MM.1S (cell line): ENCODE measurements around the gene WNT4.

Experiments
- DNase-seq: peaks from one replicate; pipeline ENCODE4 v3.0.0-alpha.2; 2015
- H2AFZ ChIP-seq: fragments of 300-600 bp; sonication (generic); 2 replicates; pipeline ENCODE4 v1.6.0; 2016; ENCODE audit warnings: antibody characterized with exemption, low read length
- H3F3A ChIP-seq: fragments of 300-600 bp; sonication (generic); 2 replicates; pipeline ENCODE4 v1.6.1; 2016; ENCODE audit warnings: mild to moderate bottlenecking, antibody characterized with exemption, low read length, moderate library complexity, mixed read lengths; ENCODE audit not compliant: insufficient read depth
- H3K27ac ChIP-seq: fragments of 300-600 bp; sonication (generic); 2 replicates; pipeline ENCODE4 v1.5.1; 2016; ENCODE audit warnings: mild to moderate bottlenecking, low read length
- H3K27me3 ChIP-seq: fragments of 300-600 bp; sonication (generic); replicated peaks from 2 replicates; pipeline ENCODE4 v1.6.0; 2016; ENCODE audit warnings: low read length; ENCODE audit not compliant: insufficient read depth
- H3K36me3 ChIP-seq: fragments of 300-600 bp; sonication (generic); replicated peaks from 2 replicates; pipeline ENCODE4 v1.6.1; 2016; ENCODE audit warnings: mild to moderate bottlenecking, low read length, mixed read lengths; ENCODE audit not compliant: insufficient read depth
- H3K4me1 ChIP-seq: fragments of 300-600 bp; sonication (generic); 2 replicates; pipeline ENCODE4 v1.6.1; 2016; ENCODE audit warnings: low read length, mixed read lengths
- H3K4me2 ChIP-seq: fragments of 300-600 bp; sonication (generic); 2 replicates; pipeline ENCODE4 v1.6.0; 2016; ENCODE audit warnings: low read depth, low read length
- H3K4me3 ChIP-seq: fragments of 300-600 bp; sonication (generic); 2 replicates; pipeline ENCODE4 v1.5.1; 2016; ENCODE audit warnings: low read length, mixed read lengths
- H3K79me2 ChIP-seq: fragments of 300-600 bp; sonication (generic); 2 replicates; pipeline ENCODE4 v1.6.1; 2016; ENCODE audit warnings: mixed run types, low read length, mixed read lengths
- H3K9ac ChIP-seq: fragments of 300-600 bp; sonication (generic); 2 replicates; pipeline ENCODE4 v1.6.1; 2016; ENCODE audit warnings: low read length, mixed read lengths
- H3K9me2 ChIP-seq: fragments of 300-600 bp; sonication (generic); replicated peaks from 2 replicates; pipeline ENCODE4 v1.6.1; 2016; ENCODE audit warnings: mild to moderate bottlenecking, low read length, mixed read lengths; ENCODE audit not compliant: insufficient read depth
- H3K9me3 ChIP-seq: fragments of 300-600 bp; sonication (generic); replicated peaks from 2 replicates; pipeline ENCODE4 v1.6.1; 2016; ENCODE audit warnings: mild to moderate bottlenecking, low read length, mixed read lengths; ENCODE audit not compliant: insufficient read depth
- H4K20me1 ChIP-seq: fragments of 300-600 bp; sonication (generic); 2 replicates; pipeline ENCODE4 v1.6.1; 2016; ENCODE audit warnings: mild to moderate bottlenecking, low read length, moderate library complexity, mixed read lengths; ENCODE audit not compliant: insufficient read depth
- EZH2 ChIP-seq: fragments of 300-600 bp; sonication (generic); optimal IDR thresholded peaks from 2 replicates; pipeline ENCODE3; 2017; ENCODE audit warnings: low read depth, mild to moderate bottlenecking, antibody characterized with exemption, low read length, mixed read lengths
- EZH2phosphoT487 ChIP-seq: fragments of 300-600 bp; sonication (generic); IDR thresholded peaks from 2 replicates; pipeline ENCODE4 v1.6.1; 2018; ENCODE audit warnings: antibody characterized with exemption, low read length
- TF ChIP-seq, protein P1 (sequence below): fragments of 300-600 bp; sonication (generic); IDR thresholded peaks from 2 replicates; pipeline ENCODE4 v1.5.1; 2016; ENCODE audit warnings: antibody characterized with exemption, low read length, mixed read lengths

The WNT4 gene

GRCh38 chr1:22154626-22155025 is 11.7 kb upstream of the WNT4 start:
- no peak for DNase-seq
- H3K4me2 ChIP-seq: no peak overlapping the region

DNA sequence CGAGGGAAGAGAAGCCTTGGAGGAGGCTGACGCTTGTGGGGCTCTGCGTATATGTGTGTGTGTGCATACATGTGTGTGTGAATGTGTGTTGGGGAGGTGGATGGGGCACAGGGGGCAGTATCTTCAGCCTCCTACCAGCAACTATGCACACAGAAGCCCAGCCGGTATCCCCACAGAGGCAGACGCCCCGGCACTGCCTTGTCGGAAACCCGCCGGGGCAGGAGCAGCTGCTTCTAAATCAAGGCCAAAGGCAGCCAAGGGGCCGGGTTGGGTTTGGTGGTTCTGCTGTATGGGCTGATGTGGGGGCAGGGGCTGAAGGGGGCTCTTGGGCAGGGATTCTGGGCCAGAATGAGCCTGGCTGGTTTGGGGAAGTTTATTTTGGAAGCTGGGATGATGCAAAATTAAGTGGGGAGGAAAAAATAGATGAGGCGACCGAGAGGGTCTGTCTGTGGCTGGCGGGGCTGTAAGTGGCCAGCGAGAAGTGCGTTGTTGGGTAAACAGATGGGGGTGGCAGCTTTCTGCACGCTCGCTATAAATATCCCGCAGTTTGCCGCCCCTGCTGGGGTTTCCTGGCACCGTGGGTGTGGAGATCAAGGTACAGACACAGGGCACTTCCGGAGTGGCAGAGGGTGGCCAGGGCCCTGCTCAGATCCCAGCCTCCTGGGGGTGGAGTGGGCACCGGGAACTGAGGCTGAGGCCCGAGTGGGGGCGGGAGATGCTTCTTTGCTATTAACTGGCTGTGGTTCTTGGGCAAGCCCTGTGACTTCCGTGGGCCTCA is 11.0 kb upstream of the WNT4 start:
- Histone ChIP-seq H3K27ac (no peak overlapping the region), H3K4me3 (no peak overlapping the region), H3K4me2 (no peak overlapping the region), H3K9ac (no peak overlapping the region), H3K36me3 (no peaks in the 10 kb centered on the region), H4K20me1 (no peaks in the 10 kb centered on the region), H3K9me2 (no peaks in the 10 kb centered on the region), H3K27me3 (peaks cover 65% of the 10 kb centered on the region), H2AFZ (no peak overlapping the region), H3F3A (no peaks in the 10 kb centered on the region), H3K79me2 (no peaks in the 10 kb centered on the region), H3K4me1 (no peaks in the 10 kb centered on the region), H3K9me3 (no peaks in the 10 kb centered on the region)
- no peak for DNase-seq
- TF ChIP-seq EZH2phosphoT487: no peak
- TF ChIP-seq, protein P1, sequence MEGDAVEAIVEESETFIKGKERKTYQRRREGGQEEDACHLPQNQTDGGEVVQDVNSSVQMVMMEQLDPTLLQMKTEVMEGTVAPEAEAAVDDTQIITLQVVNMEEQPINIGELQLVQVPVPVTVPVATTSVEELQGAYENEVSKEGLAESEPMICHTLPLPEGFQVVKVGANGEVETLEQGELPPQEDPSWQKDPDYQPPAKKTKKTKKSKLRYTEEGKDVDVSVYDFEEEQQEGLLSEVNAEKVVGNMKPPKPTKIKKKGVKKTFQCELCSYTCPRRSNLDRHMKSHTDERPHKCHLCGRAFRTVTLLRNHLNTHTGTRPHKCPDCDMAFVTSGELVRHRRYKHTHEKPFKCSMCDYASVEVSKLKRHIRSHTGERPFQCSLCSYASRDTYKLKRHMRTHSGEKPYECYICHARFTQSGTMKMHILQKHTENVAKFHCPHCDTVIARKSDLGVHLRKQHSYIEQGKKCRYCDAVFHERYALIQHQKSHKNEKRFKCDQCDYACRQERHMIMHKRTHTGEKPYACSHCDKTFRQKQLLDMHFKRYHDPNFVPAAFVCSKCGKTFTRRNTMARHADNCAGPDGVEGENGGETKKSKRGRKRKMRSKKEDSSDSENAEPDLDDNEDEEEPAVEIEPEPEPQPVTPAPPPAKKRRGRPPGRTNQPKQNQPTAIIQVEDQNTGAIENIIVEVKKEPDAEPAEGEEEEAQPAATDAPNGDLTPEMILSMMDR: no peak
- no peak for TF ChIP-seq EZH2

More at GRCh38 chr1:22154626-22155025, 11.7 kb upstream of the WNT4 start:
- Histone ChIP-seq H3K9me2 (no peaks in the 10 kb centered on the region), H3K36me3 (no peaks in the 10 kb centered on the region), H3K27ac (no peak overlapping the region), H3K27me3 (peaks cover 66% of the 10 kb centered on the region), H3K79me2 (no peaks in the 10 kb centered on the region), H2AFZ (no peak overlapping the region), H3F3A (no peaks in the 10 kb centered on the region), H3K4me3 (no peak overlapping the region), H4K20me1 (no peaks in the 10 kb centered on the region), H3K9ac (no peak overlapping the region), H3K9me3 (no peaks in the 10 kb centered on the region), H3K4me1 (no peaks in the 10 kb centered on the region)
- TF ChIP-seq EZH2phosphoT487 (no peak), EZH2 (no peak)

GRCh38 chr1:22150923-22151322 is 8.0 kb upstream of the WNT4 start:
- Histone ChIP-seq H3K9ac (no peak overlapping the region), H2AFZ (no peak overlapping the region), H3K27me3 (peaks cover 66% of the 10 kb centered on the region), H3K36me3 (no peaks in the 10 kb centered on the region), H3K4me2 (no peak overlapping the region), H3K4me3 (no peak overlapping the region), H3F3A (no peaks in the 10 kb centered on the region), H3K9me2 (no peaks in the 10 kb centered on the region), H3K4me1 (no peaks in the 10 kb centered on the region), H4K20me1 (no peaks in the 10 kb centered on the region), H3K9me3 (no peaks in the 10 kb centered on the region), H3K79me2 (no peaks in the 10 kb centered on the region), H3K27ac (no peak overlapping the region)
- no peak for DNase-seq
- TF ChIP-seq, protein P1: no peak
- TF ChIP-seq EZH2: no peak
- TF ChIP-seq EZH2phosphoT487: no peak
